Measurements from ENCODE around the gene SPC24. TPM values are rescaled to one million over a fixed set of nuclear protein-coding genes. Genes with fewer than 3 reads are reported as not detected.

SPC24 gene
- total RNA-seq, 1 experiment from 2014 or later = 44.8 TPM

DNA sequence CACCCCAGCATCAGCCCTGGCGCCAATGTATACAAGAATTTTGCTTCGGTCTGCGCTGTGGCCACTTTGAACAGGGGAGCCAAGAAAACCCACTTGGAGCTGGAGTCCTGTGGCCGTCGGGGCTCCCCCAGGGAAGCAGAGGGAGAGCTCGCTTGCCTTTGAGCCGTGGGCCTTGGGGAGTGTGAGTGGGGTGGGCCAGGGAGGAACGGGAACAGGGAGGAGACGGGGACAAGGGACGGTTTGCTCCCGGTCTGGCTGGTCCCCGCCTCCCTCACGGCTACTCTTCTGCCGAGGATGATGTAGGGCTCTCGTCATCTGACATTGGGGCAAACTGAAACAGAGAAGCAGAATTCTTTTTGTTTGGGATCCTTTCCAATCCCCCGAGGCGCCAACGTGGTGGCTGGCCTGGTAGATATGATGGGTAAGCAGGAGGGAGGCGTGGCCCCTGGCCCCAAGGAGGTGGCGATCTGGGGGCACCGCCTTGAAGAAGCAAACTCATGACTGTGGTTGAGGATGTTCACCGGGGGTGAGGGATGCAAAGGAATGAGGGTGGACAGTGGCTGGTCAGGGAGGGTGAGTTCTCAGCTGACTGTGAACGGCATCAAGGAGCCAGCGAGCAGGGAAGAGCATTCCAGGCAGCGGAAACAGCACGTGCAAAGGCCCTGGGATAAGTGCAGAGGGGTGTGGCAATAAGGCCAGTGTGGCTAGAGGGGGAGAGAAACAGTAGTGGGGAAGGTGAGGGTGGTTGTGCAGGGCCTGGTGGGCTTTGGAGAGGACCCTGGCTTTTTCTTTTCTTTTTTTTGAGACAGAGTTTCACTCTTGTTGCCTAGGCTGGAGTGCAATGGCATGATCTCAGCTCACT is 10.9 kb upstream of the SPC24 start:
- BruUV-seq (replicated peaks) = no TSS peak
- no peaks in the 10 kb centered on the region for H3K27me3 Mint-ChIP-seq (ENCODE audit: insufficient read depth, unreplicated experiment)
- intact Hi-C loops (cut with micrococcal nuclease; ENCODE audit: unreplicated experiment) = no loop called here
- Histone ChIP-seq H3K4me3 (ENCODE audit: low read depth, low read length) (no peak overlapping the region), H3K9me3 (no peaks in the 10 kb centered on the region), H3K36me3 (ENCODE audit: control insufficient read depth, insufficient read depth, low read length) (no peaks in the 10 kb centered on the region; the same call in 1 of the 2 replicates), H3K27me3 (replicated peaks; ENCODE audit: control insufficient read depth, insufficient read depth, low read length) (no peaks in the 10 kb centered on the region), H3K4me1 (no peaks in the 10 kb centered on the region)
- H3K4me3 Mint-ChIP-seq (ENCODE audit: unreplicated experiment) = no peak overlapping the region
- TF ChIP-seq, protein P1, sequence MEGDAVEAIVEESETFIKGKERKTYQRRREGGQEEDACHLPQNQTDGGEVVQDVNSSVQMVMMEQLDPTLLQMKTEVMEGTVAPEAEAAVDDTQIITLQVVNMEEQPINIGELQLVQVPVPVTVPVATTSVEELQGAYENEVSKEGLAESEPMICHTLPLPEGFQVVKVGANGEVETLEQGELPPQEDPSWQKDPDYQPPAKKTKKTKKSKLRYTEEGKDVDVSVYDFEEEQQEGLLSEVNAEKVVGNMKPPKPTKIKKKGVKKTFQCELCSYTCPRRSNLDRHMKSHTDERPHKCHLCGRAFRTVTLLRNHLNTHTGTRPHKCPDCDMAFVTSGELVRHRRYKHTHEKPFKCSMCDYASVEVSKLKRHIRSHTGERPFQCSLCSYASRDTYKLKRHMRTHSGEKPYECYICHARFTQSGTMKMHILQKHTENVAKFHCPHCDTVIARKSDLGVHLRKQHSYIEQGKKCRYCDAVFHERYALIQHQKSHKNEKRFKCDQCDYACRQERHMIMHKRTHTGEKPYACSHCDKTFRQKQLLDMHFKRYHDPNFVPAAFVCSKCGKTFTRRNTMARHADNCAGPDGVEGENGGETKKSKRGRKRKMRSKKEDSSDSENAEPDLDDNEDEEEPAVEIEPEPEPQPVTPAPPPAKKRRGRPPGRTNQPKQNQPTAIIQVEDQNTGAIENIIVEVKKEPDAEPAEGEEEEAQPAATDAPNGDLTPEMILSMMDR (IDR thresholded peaks at IDR 0.05; ENCODE audit: insufficient read depth in 1 of 2, low read depth in 1 of 2, low read length in 1 of 2, severe bottlenecking in 1 of 2, unreplicated experiment in 1 of 2) = no peak
- POLR2A ChIA-PET = no interaction called here
- H3K4me1 Mint-ChIP-seq (ENCODE audit: low read depth, unreplicated experiment) = no peaks in the 10 kb centered on the region
- no peaks in the 10 kb centered on the region for H3K36me3 Mint-ChIP-seq (ENCODE audit: insufficient read depth, unreplicated experiment)
- no peak for DNase-seq
- H3K9me3 Mint-ChIP-seq (ENCODE audit: unreplicated experiment) = no peaks in the 10 kb centered on the region
- CTCF ChIA-PET = no interaction called here
- H3K27ac Mint-ChIP-seq (ENCODE audit: unreplicated experiment) = no peak overlapping the region

DNA sequence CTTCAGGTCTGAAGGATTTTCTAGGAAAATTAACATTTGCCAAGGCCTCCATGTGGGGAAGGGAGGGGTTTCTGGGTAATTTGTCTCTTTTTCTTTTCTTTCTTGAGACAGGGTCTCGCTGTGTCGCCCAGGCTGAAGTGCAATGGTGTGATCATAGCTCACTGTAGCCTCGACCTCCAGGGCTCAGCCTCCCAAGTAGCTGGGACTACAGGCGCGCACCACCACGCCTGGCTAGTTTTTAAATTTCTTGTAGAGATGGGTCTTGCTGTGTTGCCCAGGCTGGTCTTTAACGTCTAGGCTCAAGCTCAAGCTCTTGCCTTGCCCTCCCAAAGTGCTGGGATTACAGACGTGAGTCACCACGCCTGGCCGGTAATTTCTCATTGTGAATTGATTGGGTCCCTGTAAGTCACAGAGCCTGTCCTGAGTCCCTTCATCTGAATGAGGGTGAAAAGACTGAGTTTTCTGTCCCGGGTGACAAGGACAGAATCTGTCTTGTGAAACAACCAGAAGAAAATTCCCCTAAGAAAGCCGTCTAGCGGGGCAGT is 10.0 kb upstream of the SPC24 start:
- TF ChIP-seq, protein P1 (IDR thresholded peaks at IDR 0.05; ENCODE audit: insufficient read depth in 1 of 2, low read depth in 1 of 2, low read length in 1 of 2, severe bottlenecking in 1 of 2, unreplicated experiment in 1 of 2) = no peak
- Histone ChIP-seq H3K9me3 (no peaks in the 10 kb centered on the region), H3K4me3 (ENCODE audit: low read depth, low read length) (no peak overlapping the region), H3K27me3 (replicated peaks; ENCODE audit: control insufficient read depth, insufficient read depth, low read length) (no peaks in the 10 kb centered on the region), H3K4me1 (no peaks in the 10 kb centered on the region), H3K36me3 (ENCODE audit: control insufficient read depth, insufficient read depth, low read length) (no peaks in the 10 kb centered on the region; the same call in 1 of the 2 replicates)
- H3K36me3 Mint-ChIP-seq (ENCODE audit: insufficient read depth, unreplicated experiment) = no peaks in the 10 kb centered on the region
- no TSS peak for BruUV-seq (replicated peaks)
- POLR2A ChIA-PET = interaction anchor here (0.6 kb wide), 1 partner anchor 1725 kb away, joined by 10 read pairs; no protein-coding TSS in a partner anchor
- H3K27me3 Mint-ChIP-seq (ENCODE audit: insufficient read depth, unreplicated experiment) = no peaks in the 10 kb centered on the region
- DNase-seq = no peak
- no peak overlapping the region for H3K4me3 Mint-ChIP-seq (ENCODE audit: unreplicated experiment)
- intact Hi-C loops (cut with micrococcal nuclease; ENCODE audit: unreplicated experiment) = no loop called here
- no peaks in the 10 kb centered on the region for H3K4me1 Mint-ChIP-seq (ENCODE audit: low read depth, unreplicated experiment)
- CTCF ChIA-PET = no interaction called here
- no peaks in the 10 kb centered on the region for H3K9me3 Mint-ChIP-seq (ENCODE audit: unreplicated experiment)
- H3K27ac Mint-ChIP-seq (ENCODE audit: unreplicated experiment) = no peak overlapping the region

DNA sequence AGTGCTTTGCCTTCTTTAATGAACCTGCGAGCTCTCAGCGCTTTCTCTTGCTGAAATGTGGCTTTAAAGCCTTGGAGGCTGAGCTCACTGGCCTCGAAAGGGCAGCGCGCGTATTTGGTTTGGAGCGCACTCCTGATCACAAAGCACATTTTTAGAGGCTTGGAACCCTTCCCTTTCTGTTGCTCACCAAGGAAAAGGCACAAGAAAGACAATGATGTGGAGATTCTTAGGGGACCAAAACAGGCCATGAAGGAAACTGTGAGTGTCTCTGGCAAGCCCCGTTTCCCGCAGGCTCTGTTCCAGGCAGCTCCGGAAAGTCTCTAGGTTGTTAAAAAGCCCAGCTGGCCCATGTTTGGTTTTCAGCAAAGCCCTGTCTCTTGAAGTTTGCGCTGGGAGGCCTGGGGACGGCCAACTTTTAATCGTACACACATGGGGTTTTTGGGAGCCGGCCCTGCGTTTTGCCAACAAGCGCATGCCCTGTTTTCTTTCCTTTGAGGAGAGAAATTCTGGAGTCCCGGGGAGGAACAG is 9.4 kb upstream of the SPC24 start:
- no peaks in the 10 kb centered on the region for H3K9me3 ChIP-seq
- H3K4me1 Mint-ChIP-seq (ENCODE audit: low read depth, unreplicated experiment) = no peaks in the 10 kb centered on the region
- H3K4me1 ChIP-seq = no peaks in the 10 kb centered on the region
- no peaks in the 10 kb centered on the region for H3K9me3 Mint-ChIP-seq (ENCODE audit: unreplicated experiment)
- no peaks in the 10 kb centered on the region for H3K27me3 Mint-ChIP-seq (ENCODE audit: insufficient read depth, unreplicated experiment)
- H3K4me3 ChIP-seq (ENCODE audit: low read depth, low read length) = no peak overlapping the region
- no TSS peak for BruUV-seq (replicated peaks)
- no peaks in the 10 kb centered on the region for H3K36me3 ChIP-seq (ENCODE audit: control insufficient read depth, insufficient read depth, low read length)
- DNase-seq = no peak
- TF ChIP-seq, protein P1 (IDR thresholded peaks at IDR 0.05; ENCODE audit: insufficient read depth in 1 of 2, low read depth in 1 of 2, low read length in 1 of 2, severe bottlenecking in 1 of 2, unreplicated experiment in 1 of 2) = no peak
- no peak overlapping the region for H3K27ac Mint-ChIP-seq (ENCODE audit: unreplicated experiment)
- H3K4me3 Mint-ChIP-seq (ENCODE audit: unreplicated experiment) = no peak overlapping the region
- intact Hi-C loops (cut with micrococcal nuclease; ENCODE audit: unreplicated experiment) = no loop called here
- ChIA-PET CTCF (no interaction called here), POLR2A (no interaction called here)
- H3K36me3 Mint-ChIP-seq (ENCODE audit: insufficient read depth, unreplicated experiment) = no peaks in the 10 kb centered on the region
- no peaks in the 10 kb centered on the region for H3K27me3 ChIP-seq (replicated peaks; ENCODE audit: control insufficient read depth, insufficient read depth, low read length)
